ENCODE results near the gene MPIG6B.
"Not testable (repeated sequence)": the region's sequence is repeated elsewhere in the genome, so short reads cannot be mapped to it uniquely, and the experiment has no call there.

Gene MPIG6B

GRCh38 chr6:31701666-31702404 lies 21.3 kb upstream of the MPIG6B start:
- no peak for DNase-seq

GRCh38 chr6:31702405-31702818 lies 20.8 kb upstream of the MPIG6B start:
- DNase-seq: no peak

- DNase-seq: peak; percentile 98
Observed at GRCh38 chr6:31702819-31703716, 20.1 kb upstream of the MPIG6B start, which contains the start of gene ABHD16A. TSS of gene ABHD16A (minus strand) at chr6:31703324. CDS start at chr6:31703281, 43 bp downstream.

- DNase-seq: no peak
Observed at GRCh38 chr6:31705931-31706330, 17.2 kb upstream of the MPIG6B start.

GRCh38 chr6:31706599-31706998 lies 16.6 kb upstream of the MPIG6B start, which contains the start of gene LY6G6F:
TSS of gene LY6G6F (plus strand) at chr6:31706866. CDS start at chr6:31706907, 41 bp downstream.
- DNase-seq: no peak

GRCh38 chr6:31707701-31708100 lies 15.5 kb upstream of the MPIG6B start:
- DNase-seq: no peak

GRCh38 chr6:31708224-31708623 lies 14.9 kb upstream of the MPIG6B start:
- no peak for DNase-seq

GRCh38 chr6:31709157-31709556 lies 14.0 kb upstream of the MPIG6B start:
- DNase-seq: not testable (repeated sequence)

- DNase-seq: no peak
Observed at GRCh38 chr6:31710523-31711219, 12.5 kb upstream of the MPIG6B start.

GRCh38 chr6:31711233-31711632 lies 11.9 kb upstream of the MPIG6B start:
- no peak for DNase-seq

- DNase-seq: no peak
Observed at GRCh38 chr6:31712296-31712695, 10.9 kb upstream of the MPIG6B start.

- no peak for DNase-seq
Observed at GRCh38 chr6:31713465-31713864, 9.7 kb upstream of the MPIG6B start.

- DNase-seq: no peak
Observed at GRCh38 chr6:31713991-31714684, 9.0 kb upstream of the MPIG6B start.

- no peak for DNase-seq
Observed at GRCh38 chr6:31715022-31715958, 7.9 kb upstream of the MPIG6B start, which contains the start of gene LY6G6D. TSS of gene LY6G6D (plus strand) at chr6:31715348. CDS start at chr6:31715356, 8 bp downstream.

- no peak for DNase-seq
Observed at GRCh38 chr6:31717499-31718222, 5.5 kb upstream of the MPIG6B start.

GRCh38 chr6:31718265-31718664 lies 4.9 kb upstream of the MPIG6B start:
- DNase-seq: no peak

GRCh38 chr6:31719001-31719400 lies 4.2 kb upstream of the MPIG6B start:
- DNase-seq: no peak

GRCh38 chr6:31720196-31720770 lies 2.9 kb upstream of the MPIG6B start:
- no peak for DNase-seq

- no peak for DNase-seq
Observed at GRCh38 chr6:31721351-31722020, 1.7 kb upstream of the MPIG6B start, which contains the start of gene LY6G6C. TSS of gene LY6G6C (minus strand) at chr6:31721746. CDS start at chr6:31721679, 67 bp downstream.

Measured in activated CD4-positive, alpha-beta T cell treated with anti-CD3 and anti-CD28 coated beads for 4 hours (primary cell).